ENCODE data around the gene TBC1D17.

TBC1D17 gene

DNA sequence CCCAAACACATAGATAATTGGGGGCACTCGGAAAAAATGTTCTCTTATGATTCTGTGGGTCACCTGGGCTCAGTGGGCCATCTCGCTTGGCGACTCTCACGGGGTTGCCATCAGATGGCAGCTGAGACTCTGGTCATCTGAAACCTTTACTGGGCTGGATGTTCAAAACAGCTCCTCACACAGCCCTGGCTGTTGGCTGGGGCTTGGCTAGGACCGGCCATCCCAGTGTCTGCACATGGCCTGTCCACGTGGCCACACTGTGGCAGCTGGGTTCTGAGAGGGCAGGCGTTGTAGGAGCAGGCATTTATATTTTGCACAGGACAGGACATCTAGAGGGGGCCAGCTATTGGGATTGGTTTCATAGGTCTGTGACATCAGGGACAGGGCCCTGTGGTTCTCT is 43.9 kb upstream of the TBC1D17 start:
- H3K4me3 ChIP-seq (replicated peaks; ENCODE audit: low read depth, low read length), result no peak overlapping the region
- no peak for DNase-seq (ENCODE audit: low read depth)
- TF ChIP-seq, protein P1, sequence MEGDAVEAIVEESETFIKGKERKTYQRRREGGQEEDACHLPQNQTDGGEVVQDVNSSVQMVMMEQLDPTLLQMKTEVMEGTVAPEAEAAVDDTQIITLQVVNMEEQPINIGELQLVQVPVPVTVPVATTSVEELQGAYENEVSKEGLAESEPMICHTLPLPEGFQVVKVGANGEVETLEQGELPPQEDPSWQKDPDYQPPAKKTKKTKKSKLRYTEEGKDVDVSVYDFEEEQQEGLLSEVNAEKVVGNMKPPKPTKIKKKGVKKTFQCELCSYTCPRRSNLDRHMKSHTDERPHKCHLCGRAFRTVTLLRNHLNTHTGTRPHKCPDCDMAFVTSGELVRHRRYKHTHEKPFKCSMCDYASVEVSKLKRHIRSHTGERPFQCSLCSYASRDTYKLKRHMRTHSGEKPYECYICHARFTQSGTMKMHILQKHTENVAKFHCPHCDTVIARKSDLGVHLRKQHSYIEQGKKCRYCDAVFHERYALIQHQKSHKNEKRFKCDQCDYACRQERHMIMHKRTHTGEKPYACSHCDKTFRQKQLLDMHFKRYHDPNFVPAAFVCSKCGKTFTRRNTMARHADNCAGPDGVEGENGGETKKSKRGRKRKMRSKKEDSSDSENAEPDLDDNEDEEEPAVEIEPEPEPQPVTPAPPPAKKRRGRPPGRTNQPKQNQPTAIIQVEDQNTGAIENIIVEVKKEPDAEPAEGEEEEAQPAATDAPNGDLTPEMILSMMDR (IDR thresholded peaks at IDR 0.05; ENCODE audit: low read length, missing control alignments), result no peak

DNA sequence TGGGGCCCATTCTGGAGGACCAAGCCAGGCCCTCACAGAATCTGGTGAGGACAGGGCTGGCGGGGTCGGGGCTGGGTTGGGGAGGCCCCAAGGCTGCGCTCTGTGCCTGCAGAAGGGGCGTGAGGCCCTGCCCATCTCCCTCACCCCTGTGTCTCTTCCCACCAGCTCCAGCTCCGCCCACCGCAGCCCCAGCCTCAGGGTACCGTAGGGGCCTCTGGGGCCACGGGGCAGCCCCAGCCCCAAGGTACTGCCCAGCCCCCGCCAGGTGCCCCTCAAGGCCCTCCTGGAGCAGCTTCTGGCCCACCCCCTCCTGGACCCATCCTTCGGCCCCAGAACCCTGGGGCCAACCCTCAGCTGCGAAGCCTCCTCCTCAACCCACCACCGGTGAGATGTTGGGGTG is 41.9 kb upstream of the TBC1D17 start:
- no peak overlapping the region for H3K4me3 ChIP-seq (replicated peaks; ENCODE audit: low read depth, low read length)
- TF ChIP-seq, protein P1 (IDR thresholded peaks at IDR 0.05; ENCODE audit: low read length, missing control alignments), result no peak
- no peak for DNase-seq (ENCODE audit: low read depth)

DNA sequence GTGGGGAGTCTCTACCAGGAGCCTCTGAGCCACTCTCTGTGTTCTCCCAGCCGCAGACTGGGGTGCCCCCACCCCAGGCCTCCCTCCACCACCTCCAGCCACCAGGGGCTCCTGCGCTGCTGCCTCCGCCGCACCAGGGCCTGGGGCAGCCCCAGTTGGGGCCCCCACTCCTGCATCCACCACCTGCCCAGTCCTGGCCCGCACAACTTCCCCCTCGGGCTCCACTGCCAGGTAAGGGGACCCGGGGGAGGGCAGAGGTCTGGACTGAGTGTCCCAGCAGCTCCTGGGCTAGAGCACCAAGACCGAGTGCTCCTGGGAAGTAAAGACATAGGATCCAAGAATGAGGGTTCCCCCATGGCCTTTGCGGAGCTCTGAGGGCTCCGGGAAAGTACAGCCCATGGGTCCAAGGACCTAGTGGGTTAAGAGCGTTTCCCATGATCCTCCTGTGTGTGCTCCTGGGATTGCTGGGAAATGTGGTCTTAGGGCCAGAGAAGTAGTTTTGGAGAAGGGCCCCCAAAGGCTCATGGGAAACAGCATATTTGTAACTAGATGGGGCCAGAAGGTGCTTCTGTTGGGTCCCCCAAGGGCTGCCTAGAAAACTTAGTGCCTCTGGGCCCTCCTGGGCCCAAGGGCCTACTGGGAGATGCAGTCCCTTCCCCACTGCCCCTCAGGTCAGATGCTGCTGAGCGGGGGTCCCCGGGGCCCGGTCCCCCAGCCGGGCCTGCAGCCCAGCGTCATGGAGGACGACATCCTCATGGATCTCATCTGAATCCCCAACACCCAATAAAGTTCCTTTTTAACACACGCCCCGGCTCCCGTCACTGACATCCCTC is 41.1 kb upstream of the TBC1D17 start:
- no peak for DNase-seq (ENCODE audit: low read depth)
- TF ChIP-seq, protein P1 (IDR thresholded peaks at IDR 0.05; ENCODE audit: low read length, missing control alignments), result no peak
- no peak overlapping the region for H3K4me3 ChIP-seq (replicated peaks; ENCODE audit: low read depth, low read length)

DNA sequence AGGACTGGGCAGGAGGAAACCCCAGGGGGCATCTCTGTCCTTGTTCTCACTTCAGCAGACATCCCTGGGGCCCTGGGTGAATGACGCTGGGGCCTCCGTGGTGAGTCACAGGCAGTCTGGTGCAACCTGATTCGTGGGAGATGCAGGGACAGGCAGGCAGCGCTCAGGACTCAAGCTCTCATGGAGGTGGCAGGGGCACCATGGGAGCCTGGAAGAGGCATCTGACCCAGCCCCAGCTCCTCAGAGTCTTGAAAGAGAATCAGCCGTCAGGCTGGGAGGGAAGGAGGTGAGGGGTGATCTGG is 40.5 kb upstream of the TBC1D17 start:
- DNase-seq (ENCODE audit: low read depth), result no peak
- H3K4me3 ChIP-seq (replicated peaks; ENCODE audit: low read depth, low read length), result no peak overlapping the region
- TF ChIP-seq, protein P1 (IDR thresholded peaks at IDR 0.05; ENCODE audit: low read length, missing control alignments), result no peak

DNA sequence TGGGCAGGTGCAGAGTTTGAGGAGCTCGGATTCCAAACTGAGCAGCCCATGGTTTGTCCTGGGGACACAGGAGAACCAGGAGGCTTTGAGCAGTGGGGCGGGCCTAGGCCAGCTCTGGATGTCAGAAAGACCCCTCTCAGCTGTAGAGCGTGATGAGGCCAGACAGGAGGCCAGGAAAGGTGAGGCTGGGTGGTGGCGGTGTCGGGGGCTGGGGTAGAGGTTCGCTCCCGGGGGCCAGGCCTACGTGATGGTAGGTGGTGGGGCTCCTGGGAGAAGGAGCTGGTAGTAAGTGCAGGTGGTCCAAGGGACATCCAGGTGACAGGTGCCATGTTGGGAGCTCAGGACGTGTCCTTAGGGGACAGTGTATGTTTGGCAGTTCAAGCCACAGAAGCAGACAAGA is 40.1 kb upstream of the TBC1D17 start:
- H3K4me3 ChIP-seq (replicated peaks; ENCODE audit: low read depth, low read length), result no peak overlapping the region
- DNase-seq (ENCODE audit: low read depth), result no peak
- TF ChIP-seq, protein P1 (IDR thresholded peaks at IDR 0.05; ENCODE audit: low read length, missing control alignments), result no peak

DNA sequence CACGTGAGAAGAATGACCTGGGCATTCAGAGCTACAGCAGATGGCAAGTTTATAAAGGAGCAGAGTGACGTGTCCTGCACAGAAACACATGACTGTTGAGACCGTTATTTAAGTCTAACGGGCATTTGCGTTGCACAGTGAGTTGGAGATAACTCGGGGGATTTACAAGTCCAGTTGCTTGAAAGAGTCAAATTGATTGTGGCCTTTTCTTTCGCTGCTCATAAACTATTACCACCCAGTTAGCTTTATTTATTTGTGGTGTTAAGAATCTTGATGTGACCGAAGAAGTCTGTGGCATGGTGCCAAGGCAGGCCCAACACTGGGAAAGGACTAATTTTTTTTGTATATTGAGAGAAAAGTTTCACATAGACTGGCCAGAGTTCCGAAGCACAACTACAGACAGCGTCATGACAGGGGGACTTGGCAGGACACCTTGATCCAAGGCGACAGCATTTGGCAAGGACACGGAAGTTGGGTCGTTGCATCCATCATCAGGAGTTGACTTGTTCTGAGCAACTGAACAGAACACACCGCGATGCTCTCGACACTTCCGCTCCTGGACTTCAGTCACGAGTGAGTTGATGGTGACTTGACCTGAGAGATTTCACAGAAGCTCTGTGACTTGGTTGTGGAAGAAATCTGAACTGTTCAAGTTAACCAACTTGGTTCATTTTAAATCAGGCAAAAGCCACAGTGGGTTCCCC is 38.5 kb upstream of the TBC1D17 start:
- no peak overlapping the region for H3K4me3 ChIP-seq (replicated peaks; ENCODE audit: low read depth, low read length)
- TF ChIP-seq, protein P1 (IDR thresholded peaks at IDR 0.05; ENCODE audit: low read length, missing control alignments), result no peak
- no peak for DNase-seq (ENCODE audit: low read depth)
